NCI-H524 treated with DMSO at 0.1 percent for 48 hours (cell line): ENCODE results near the gene ITGAE.
"Not testable (repeated sequence)": the region's sequence is repeated elsewhere in the genome, so short reads cannot be mapped to it uniquely, and the experiment has no call there.

Source experiments
- DNase-seq: peaks from one replicate; lab custom pipeline; 2025; lab: John Stamatoyannopoulos, UW

Gene ITGAE

DNA sequence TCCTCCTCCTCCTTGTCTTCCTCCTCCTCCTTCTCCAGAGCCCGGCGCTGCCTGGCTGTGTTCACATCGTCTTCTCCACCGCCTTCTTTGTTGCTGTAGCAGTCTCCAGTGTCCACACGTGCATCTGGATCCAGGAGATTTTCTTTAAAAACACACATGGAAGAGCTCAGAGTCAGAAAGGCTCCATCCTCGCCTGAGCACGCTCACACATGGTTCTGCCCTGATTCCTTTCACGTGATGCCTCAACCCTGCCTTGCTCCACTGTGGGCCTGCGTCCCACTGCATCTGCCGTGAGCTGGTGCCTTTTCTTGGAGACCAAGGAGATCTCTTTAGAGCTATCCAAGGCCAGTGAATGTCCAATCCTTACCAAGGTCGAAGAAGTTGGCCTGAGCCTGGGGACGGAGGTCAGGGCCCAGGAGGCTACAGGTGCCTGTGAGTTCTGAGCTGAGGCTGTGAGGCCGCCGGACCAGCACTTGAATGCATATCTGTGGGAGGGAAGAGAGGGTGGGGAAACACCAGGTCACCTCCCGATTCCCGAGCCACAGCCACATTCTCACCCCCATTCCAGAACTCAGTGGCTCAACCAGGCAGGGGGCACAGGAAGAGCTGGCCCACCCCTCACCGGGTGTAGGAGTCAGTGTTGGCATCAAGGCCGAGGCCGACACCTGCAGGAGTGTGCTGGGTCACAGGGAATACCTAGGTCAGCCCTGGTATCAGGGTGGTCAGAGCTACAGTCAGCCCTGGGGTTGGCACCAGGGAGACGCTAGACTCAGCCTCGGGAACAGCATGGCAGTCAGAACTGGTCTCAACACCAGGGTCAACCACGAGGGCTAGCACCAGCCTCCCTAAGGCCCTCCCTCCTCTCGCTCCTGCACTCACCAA lies 39.7 kb downstream of the ITGAE start:
- DNase-seq, result no peak

DNA sequence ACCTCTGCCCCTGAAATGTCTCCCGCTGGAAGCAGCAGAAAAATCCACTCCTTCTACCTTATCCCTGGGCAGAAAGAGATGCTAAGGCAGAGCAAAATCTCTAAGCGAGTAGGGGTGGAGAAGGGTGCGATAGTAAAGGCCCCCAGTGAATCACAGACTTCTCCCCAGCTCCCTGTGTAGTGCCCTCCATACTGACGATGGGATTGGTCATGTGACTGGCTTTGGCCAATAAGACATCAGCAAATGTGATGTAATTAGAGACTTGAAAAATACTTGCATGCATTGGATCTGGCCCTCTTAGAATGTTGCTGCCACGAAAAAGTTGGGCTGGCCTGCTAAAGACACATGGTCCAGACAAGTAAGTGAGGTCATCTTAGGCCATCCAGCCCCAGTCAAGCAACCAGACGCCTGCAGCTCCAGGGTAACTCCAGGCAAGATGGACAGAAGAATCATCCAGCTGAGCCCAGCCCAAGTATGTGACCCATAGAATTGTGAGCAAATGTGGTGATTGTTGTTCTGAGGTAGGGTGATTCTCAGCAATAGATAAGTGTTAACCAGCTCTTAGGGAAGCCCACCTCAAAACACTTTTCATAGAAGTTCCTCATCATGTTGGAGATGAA lies 41.3 kb downstream of the ITGAE start:
- no peak for DNase-seq

DNA sequence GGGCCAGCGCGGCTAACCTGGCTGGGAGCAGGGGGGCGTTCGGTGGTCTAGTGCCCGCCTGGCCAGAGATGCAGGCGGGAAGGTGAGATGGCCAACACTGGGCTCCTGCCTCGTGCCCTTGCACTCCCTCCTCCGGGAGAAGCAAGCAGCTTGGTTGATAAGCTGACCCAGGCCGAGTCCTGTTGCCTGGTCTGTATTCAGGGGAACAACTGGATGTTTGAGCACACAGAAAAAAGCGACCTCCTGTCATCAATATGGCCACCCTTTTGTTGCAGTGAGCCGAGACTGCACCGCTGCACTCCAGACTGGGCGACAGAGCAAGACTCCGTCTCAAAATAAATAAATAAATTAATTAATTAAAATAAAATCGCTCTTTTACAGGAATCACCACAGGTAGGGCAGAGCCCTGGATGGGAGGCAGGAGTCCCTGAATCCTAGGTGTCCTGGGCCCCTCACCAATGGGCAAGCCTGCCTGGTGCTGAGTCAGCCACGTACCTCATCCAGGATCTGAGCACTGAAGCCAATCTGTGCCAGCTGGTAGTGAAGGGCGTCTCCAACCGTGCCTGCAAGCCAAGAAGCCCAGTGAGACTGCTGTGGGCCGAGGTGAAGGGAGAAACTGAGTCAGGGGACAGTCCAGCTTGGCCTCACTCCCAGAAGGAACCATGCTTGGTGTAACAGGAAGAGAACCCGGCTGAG lies 45.5 kb downstream of the ITGAE start:
- no peak for DNase-seq

DNA sequence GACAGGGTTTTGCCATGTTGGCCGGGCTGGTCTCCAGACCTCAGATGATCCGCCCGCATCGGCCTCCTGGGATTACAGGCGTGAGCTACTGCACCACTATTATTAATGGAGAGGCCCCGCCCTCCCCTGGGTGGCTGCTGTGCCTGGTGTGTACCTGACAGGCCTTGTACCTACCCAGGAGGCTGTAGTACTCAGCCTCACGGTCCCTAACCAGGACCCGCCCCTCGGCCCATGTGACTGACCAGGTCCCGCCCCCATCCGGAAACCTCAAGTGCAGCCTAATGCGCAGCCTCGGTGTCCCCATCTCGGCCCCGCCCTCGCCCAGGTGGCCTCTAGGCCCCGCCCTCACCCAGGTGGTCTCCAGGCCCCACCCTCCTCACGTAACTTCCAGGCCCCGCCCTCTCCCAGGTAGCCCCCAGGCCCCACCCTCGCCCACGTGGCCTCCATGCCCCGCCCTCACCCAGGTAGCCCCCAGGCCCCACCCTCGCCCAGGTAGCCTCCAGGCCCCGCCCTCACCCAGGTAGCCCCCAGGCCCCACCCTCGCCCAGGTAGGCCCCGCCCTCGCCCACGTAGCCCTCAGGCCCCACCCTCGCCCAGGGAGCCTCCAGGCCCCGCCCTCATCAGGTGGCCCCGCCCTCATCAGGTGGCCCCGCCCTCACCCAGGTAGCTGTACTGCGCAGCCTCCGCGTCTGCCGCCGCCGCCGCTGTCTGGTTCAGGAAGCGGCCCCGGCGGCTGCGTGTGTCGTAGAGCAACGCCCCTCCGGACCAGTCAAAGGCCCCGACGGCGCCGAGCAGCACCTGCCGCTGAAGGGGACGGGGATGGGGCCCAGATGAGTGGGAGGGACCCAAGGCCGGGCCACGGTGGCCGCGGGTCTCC lies 46.3 kb downstream of the ITGAE start:
- DNase-seq, result no peak

DNA sequence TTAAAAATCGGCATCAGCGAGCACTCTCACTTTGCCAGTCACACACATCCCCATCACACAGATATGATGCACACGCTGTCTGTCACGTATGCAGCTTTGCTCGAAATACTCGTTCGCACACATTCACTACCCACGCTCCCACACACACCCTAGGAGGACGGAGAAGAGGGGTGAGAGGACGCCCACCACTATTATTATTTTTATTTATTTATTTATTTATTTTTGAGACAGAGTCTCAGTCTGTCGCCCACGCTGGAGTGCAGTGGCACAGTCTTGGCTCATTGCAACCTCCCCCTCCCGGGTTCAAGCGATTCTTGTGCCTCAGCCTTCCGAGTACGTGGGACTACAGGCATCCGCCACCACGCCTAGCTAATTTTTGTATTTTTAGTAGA lies 46.9 kb downstream of the ITGAE start:
- no peak for DNase-seq

DNA sequence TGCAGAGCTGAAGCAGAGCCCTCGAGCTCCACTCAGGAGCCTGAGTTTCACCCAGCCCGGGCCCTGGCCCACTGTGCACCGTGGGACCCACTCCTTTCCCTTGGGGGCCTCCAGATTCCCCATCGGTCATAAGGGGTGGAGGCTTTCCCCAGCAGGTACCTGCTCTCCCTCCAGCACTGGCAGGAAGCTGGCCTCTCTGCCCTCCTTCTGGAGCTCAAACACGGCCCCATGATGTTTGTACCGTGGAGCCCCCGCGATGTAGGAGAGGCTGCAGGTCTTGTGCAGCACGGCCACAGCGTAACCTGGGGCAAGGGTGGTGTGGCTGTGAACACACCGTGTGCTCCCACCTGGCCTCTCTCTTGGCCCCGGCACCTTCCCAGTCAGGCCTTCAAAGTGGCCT lies 47.4 kb downstream of the ITGAE start:
- DNase-seq, result no peak

DNA sequence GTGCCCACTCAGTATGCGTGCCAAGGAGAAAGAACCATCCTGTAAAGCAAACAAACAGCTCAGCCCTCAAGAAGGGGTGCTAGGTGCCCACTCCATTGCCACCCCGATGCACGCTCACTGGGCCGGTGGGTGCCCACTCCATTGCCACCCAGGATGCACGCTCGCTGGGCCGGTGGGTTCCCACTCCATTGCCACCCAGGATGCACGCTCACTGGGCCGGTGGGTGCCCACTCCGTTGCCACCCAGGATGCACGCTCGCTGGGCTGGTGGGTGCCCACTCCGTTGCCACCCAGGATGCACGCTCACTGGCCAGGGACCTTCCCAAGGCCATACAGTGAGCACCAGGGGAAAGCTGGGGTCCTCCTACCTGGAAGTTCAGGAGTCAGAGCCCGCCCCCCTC lies 49.2 kb downstream of the ITGAE start:
- no peak for DNase-seq

DNA sequence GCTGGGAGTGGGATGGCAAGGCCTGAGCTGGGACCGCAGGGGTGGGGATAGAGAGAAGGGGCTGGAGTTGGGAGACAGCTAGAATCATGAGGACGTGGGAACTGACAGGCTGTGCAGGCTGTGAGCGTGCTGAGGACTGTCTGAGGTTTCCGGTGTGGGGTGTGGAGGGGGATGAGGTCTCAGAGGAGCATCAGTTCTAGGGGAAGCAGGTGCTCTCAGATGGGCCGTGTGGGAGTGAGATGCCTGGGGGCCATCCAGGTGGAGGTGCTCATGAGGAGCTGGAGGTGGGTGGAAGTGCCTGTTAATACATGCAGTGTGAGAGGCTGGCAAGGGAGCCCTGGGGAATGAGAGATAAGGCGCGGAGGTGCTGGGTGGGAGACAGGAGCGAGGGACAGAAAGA lies 50.1 kb downstream of the ITGAE start:
- DNase-seq, result no peak

DNA sequence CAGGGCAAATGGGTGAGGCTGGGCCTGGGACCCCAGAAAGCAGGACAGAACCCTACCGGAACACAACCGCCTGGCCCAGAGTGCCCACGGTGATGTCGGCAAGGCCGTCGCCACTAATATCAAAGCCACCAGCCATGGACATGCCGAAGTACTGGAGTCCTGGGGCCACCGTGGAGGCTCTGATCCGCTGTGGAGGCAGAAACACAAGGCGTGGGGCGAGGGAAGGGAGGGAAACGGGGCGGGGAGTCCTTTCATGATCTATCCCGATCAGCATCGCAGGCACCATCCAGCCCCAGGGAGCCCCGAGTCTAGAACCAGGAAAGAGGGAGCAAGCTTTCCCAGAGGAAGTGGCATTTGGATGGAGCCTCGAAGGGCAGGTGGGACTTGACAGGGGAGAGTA lies 50.7 kb downstream of the ITGAE start:
- no peak for DNase-seq

DNA sequence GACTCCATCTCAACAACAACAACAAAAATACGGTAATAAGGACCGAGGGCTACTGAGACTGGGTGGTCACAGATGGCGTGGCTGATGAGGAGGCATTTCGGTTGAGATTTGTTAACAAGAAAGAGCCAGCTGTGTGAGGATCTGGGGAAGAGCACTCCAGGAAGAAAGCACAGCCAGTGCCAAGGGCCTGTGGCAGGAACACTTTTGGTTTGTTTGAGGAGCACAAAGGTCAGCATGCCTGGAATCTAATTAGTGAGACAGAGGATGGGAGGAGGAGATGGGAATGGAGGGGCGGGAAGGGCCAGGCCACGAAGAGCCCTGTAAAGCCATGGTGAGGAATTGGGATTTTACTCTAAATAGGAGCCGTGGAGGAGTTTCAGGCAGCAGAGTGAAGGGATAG lies 52.4 kb downstream of the ITGAE start:
- DNase-seq, result no peak

DNA sequence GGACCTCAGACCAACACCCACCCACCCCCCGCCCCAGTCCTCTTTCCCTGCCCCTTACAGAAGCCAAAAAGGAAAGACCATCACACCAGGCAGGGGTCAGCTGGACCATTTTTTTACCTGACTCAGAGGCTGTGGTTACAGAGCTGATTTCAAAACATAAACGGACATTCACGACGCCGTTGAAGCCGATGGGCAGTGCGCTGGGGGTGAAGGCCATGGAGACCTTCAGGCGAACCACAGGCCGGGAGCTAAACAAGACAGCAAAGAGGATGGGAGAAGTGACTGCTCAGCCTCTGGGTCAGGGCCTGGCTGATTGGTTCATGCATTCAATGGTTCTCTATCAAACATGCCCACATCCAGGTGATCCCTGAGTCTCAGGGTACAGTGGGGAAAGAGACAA lies 53.2 kb downstream of the ITGAE start:
- no peak for DNase-seq

DNA sequence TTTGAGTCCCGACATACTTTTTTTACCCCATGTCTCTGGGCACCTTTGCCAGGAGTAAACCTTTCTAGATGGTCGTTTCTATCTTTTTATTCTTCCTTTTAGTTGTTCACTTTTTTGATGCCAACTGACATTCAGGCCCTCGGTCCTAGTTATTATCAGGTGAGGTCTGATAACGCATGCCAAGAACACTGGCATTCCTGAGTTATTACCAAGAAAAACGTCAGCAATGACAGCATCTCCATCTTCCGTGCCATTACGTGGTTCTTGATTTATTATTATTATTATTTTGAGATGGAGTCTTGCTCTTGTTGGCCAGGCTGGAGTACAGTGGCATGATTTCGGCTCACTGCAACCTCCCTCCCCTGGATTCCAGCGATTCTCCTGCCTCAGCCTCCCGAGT lies 55.9 kb downstream of the ITGAE start:
- DNase-seq, result no peak

DNA sequence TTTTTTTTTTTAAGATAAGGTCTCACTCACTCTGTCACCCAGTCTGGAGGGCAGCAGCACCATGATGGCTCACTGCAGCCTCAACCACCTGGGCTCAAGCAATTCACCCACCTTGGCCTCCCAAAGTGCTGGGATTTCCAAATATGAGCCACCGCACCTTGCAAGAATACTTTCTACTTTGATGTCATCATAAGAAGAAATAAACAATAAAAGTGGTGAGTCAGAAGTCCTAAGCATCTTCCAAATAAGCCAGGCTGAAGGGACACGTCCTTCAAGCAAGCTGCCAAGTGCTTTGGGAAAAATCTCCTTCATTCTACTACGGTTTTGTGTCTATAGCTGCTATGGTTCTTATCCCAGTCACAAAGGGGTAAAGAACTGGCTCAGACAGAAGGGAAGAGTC lies 57.0 kb downstream of the ITGAE start:
- no peak for DNase-seq

DNA sequence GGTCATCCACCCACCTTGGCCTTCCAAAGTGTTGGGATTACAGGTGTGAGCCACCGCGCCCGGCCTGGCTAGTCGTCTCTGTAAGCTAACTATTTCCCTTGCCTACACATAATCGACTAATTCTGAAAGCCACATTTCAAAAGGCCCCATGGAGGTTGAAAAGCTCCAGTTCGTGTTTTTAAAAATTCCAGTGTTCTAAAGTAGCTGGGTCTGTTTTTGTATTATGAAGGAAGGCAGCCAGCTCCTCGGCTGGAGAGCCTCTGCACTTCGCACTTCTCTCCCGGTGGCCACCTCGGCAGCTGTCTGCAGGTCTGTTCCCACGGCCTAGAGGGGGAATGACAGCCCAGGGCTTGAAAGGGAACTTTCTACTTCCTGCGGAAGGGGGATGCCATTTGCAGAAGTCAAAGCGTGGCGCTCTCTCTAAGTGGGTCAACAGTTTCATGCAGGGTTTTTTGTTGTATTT lies 60.3 kb downstream of the ITGAE start:
- DNase-seq, result no peak

DNA sequence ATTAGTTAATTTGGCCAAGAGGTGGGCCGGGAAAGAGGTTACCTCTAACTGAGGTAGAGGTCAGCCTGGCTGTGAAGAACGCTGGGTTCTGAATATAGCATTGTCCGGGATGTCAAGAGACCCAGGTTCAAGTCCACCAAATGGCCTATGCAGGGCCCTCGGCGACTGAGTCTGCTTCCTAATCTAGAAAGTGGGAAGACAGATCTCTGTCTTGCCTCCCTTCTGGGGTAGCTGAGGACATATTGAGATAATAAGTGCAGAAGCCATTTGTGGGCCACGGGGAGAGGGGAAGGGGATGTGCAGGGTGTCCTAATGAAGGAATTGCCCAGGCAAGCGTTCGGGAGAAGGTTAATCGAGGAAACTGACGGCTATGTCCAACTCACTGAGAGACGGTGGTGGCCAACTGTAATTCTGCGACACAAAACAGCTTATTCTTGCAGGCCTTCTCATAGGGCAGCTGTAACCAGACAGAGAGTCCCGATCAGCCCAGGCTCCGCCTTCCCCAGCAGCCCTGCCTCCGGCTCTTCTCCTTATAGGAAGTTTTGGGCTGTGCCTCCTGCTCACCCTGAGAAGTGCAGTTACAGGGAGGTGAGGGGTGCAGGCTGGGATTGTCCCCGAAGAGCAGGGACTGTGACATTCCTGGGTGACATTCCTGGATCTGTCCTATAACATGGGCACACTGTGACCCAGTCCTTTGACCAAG lies 61.4 kb downstream of the ITGAE start:
- DNase-seq, result no peak

DNA sequence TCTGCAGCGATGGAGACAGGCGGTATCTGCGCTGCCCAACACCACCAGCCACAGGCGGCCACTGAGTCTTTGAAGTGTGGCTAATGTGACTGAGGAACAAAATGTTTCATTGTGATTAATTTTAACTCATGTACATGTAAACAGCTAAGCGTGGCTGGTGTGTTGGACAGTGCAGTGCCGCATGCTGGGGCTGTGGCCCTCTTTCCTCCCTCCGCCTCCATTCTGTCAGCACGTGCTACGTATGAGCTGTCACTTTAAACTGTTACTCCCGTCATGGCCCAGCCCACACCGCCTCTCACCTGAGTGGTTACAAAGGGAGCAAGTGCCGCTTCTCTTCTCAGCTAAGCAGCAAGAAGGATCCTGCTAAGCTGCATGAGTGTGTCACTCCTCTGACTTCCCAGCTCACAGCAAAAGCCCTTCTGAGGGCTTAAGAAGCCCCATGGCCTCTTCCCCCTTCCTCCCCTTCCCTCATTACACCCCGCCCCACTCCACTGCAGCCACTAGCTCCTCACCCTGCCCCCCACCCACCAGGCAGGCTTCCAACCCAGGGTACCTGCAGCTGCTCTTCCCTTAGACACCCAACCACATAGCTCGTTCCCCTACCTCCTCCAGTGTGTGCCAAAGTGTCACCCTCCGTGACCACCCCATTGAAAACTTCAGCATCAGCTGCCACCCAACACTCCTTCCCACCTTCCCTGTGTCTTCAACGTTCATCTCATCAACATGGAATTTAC lies 62.3 kb downstream of the ITGAE start:
- DNase-seq, result no peak

DNA sequence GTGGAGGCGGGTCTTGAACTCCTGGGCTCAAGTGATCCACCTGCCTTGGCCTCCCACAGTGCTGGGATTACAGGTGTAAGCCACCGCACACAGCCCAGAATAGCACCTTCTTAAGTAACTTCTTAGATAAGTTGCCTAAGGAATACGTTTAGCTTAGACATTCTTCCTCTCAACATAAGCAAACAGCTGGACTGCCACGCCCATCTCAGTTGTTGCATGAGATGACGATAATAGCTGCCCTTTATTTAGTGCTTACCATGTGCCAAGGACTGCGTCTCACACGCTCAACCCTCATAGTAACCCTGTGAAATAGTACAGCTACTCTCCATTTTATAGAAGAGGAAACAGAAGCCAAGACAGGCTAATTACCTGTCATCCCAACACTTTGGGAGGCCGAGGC lies 65.5 kb downstream of the ITGAE start:
- DNase-seq, result no peak

DNA sequence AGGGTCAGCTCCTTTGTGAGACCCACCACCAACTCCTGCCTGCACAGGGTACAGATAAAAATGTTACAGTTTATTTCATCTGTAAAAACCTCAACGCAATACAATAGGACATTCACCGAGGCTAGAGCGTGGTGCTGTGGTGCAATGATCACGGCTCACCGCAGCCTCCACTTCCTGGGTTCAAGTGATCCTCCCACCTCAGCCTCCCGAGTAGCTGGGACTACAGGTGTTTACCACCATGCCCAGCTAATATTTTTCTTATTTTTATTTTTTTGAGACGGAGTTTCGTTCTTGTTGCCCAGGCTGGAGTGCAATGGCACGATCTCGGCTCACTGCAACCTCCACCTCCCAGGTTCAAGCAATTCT lies 66.1 kb downstream of the ITGAE start:
- not testable (repeated sequence) for DNase-seq

DNA sequence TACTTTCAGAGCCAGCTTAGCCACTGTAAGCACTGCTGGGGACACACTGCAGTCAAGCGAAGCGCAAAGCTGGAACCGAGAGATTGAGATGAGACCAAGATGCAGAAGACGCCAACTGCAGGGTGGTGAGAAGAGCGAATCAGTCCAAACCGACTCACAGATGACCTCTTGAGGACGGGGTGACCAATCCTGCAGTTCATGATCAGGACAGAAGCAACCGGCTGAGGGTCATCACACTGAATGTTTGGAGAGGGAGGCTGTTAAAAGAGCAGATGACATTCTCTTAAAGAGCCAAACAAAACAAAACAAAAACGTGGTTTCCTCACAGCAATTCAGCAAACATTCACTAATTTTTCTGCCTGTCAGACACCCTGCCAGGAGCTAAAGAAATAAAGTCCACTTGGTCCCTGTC lies 68.8 kb downstream of the ITGAE start:
- no peak for DNase-seq

DNA sequence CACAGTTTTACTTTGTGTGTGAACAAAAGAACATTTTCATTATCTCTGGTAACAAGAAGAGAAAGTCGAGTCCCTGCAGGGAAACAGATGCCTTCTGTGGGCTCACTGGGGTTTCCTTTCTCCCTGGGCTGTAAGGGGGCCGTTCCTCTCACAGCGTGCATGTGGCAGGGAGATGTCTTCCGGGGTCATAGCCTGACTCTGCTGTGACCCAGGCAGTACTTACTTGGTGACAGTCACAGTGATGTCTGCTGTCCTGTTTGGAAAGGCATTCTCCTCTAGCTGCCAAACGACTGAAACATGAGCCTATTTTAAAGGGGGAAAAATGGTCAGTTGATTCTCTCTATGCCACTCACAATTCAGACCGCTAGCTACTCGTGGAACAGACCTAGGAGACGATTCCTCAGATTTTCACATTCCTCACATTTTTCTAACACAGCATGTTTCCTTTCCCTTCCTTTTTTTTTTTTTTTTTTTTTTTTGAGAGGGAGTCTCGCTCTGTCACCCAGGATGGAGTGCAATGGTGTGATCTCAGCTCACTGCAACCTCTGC lies 70.0 kb downstream of the ITGAE start:
- no peak for DNase-seq

DNA sequence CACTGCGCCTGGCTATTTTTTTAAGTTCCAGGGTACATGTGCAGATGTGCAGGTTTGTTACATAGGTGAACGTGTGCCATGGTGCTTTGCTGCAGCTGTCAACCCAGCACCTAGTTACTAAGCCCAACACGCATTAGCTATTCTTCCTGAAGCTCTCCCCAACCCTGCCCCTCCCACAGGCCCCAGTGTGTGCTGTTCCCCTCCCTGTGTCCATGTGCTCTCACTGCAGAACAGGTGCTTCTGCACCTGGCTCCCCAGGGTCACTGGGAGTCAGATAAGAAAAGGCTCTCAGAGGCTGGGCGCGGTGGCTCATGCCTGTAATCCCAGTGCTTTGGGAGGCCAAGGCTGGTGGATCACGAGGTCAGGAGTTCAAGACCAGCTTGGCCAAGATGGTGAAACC lies 71.1 kb downstream of the ITGAE start:
- DNase-seq, result no peak
